DND-41 (cell line): ENCODE data around the gene DEAF1.

Experiments
- CTCF ChIP-seq: IDR thresholded peaks from 2 replicates; pipeline ENCODE4 v1.5.1; 2012; ENCODE audit warnings: borderline replicate concordance, low read length, moderate library complexity, mild to moderate bottlenecking; ENCODE audit not compliant: poor library complexity, severe bottlenecking; ENCODE audit errors: extremely low read depth
- EZH2 ChIP-seq: IDR thresholded peaks from 3 replicates; pipeline ENCODE4 v1.6.1; 2012; ENCODE audit warnings: borderline replicate concordance, low read depth, mild to moderate bottlenecking, moderate library complexity, low read length, inconsistent platforms; ENCODE audit not compliant: severe bottlenecking

GRCh38 chr11:722346-722811, 27.4 kb upstream of the DEAF1 start:
- TF ChIP-seq CTCF = no peak
- TF ChIP-seq EZH2 = no peak
